HL-60/S4 (cell line): ENCODE results near the gene HSPD1.

Source experiments
- in situ Hi-C: fragments of 300-500 bp; cut with MboI; formaldehyde crosslinking; loops from 2 replicates; pipeline ENCODE4 v1.14.3; 2022; ENCODE audit warnings: low sequenced_read_pairs

Gene HSPD1

GRCh38 chr2:197499594-197500502 is at the start of gene HSPD1, which contains the start of gene HSPE1:
TSS of gene HSPD1 (minus strand) at chr2:197499840. CDS start at chr2:197498848, 992 bp downstream.
TSS of gene HSPE1 (plus strand) at chr2:197500379. CDS start at chr2:197500437, 58 bp downstream.
- in situ Hi-C loops: no loop called here

GRCh38 chr2:197548582-197548981 is 48.9 kb upstream of the HSPD1 start:
- in situ Hi-C loops: no loop called here

- in situ Hi-C loops: no loop called here
Observed at GRCh38 chr2:197547163-197547900, 47.7 kb upstream of the HSPD1 start.

GRCh38 chr2:197543206-197543605 is 43.6 kb upstream of the HSPD1 start:
- in situ Hi-C loops: no loop called here

GRCh38 chr2:197539734-197540133 is 40.1 kb upstream of the HSPD1 start:
- in situ Hi-C loops: no loop called here

GRCh38 chr2:197538412-197538811 is 38.8 kb upstream of the HSPD1 start:
- in situ Hi-C loops: no loop called here

- in situ Hi-C loops: no loop called here
Observed at GRCh38 chr2:197517150-197517549, 17.5 kb upstream of the HSPD1 start.

GRCh38 chr2:197516393-197516761 is 16.7 kb upstream of the HSPD1 start:
- in situ Hi-C loops: no loop called here

GRCh38 chr2:197515739-197516392 is 16.2 kb upstream of the HSPD1 start, which contains the start of gene MOB4:
TSS of gene MOB4 (plus strand) at chr2:197516066. CDS start at chr2:197516087, 21 bp downstream.
- in situ Hi-C loops: no loop called here

- in situ Hi-C loops: no loop called here
Observed at GRCh38 chr2:197515315-197515738, 15.7 kb upstream of the HSPD1 start.

- in situ Hi-C loops: no loop called here
Observed at GRCh38 chr2:197514754-197515153, 15.1 kb upstream of the HSPD1 start.

- in situ Hi-C loops: no loop called here
Observed at GRCh38 chr2:197513915-197514314, 14.3 kb upstream of the HSPD1 start.

- in situ Hi-C loops: no loop called here
Observed at GRCh38 chr2:197506658-197507057, 7.0 kb upstream of the HSPD1 start.

- in situ Hi-C loops: no loop called here
Observed at GRCh38 chr2:197504512-197504911, 4.9 kb upstream of the HSPD1 start.

GRCh38 chr2:197504000-197504399 is 4.4 kb upstream of the HSPD1 start:
- in situ Hi-C loops: no loop called here

- in situ Hi-C loops: no loop called here
Observed at GRCh38 chr2:197502685-197503084, 3.0 kb upstream of the HSPD1 start.

- in situ Hi-C loops: no loop called here
Observed at GRCh38 chr2:197502201-197502600, 2.6 kb upstream of the HSPD1 start.

- in situ Hi-C loops: no loop called here
Observed at GRCh38 chr2:197500503-197501131, 977 bp upstream of the HSPD1 start.

- in situ Hi-C loops: no loop called here
Observed at GRCh38 chr2:197498937-197499593, 575 bp downstream of the HSPD1 start.

GRCh38 chr2:197498235-197498936 is 1.3 kb downstream of the HSPD1 start:
- in situ Hi-C loops: no loop called here
